Neural cell (in vitro differentiated cells): ENCODE data around the gene PRKD1.

ENCODE experiments used
- CTCF ChIP-seq: fragments of 450-650 bp; IDR thresholded peaks from 2 replicates; pipeline ENCODE4 v1.5.1; 2014; ENCODE audit warnings: antibody characterized with exemption, mild to moderate bottlenecking, moderate library complexity; ENCODE audit not compliant: poor library complexity, severe bottlenecking
- EP300 ChIP-seq: fragments of 450-650 bp; conservative IDR thresholded peaks from 2 replicates; pipeline ENCODE4 v1.6.1; 2014; ENCODE audit warnings: antibody characterized with exemption, mild to moderate bottlenecking, moderate library complexity; ENCODE audit not compliant: poor library complexity, severe bottlenecking
- EZH2 ChIP-seq: fragments of 200-600, 300-800 bp; shearing (Covaris generic), sonication (generic); IDR thresholded peaks from 2 replicates; pipeline ENCODE4 v1.6.1; 2014; ENCODE audit warnings: antibody characterized with exemption, low read length, borderline replicate concordance, mild to moderate bottlenecking; ENCODE audit not compliant: insufficient read depth, poor library complexity, severe bottlenecking
- MXI1 ChIP-seq: fragments of 450-650 bp; conservative IDR thresholded peaks from 2 replicates; pipeline ENCODE4 v1.6.1; 2014; ENCODE audit warnings: antibody characterized with exemption, mild to moderate bottlenecking; ENCODE audit not compliant: poor library complexity, severe bottlenecking
- RAD21 ChIP-seq: fragments of 450-650 bp; conservative IDR thresholded peaks from 2 replicates; pipeline ENCODE4 v1.6.1; 2014; ENCODE audit warnings: antibody characterized with exemption, mild to moderate bottlenecking, moderate library complexity
- REST ChIP-seq: IDR thresholded peaks from 2 replicates; pipeline ENCODE4 v1.6.1; 2012; ENCODE audit warnings: borderline replicate concordance
- SMC3 ChIP-seq: fragments of 450-650 bp; conservative IDR thresholded peaks from 2 replicates; pipeline ENCODE4 v1.6.1; 2014; ENCODE audit warnings: antibody characterized with exemption, mild to moderate bottlenecking, moderate library complexity; ENCODE audit not compliant: poor library complexity
- TAF1 ChIP-seq: IDR thresholded peaks from 2 replicates; pipeline ENCODE4 v1.6.1; 2012; ENCODE audit warnings: low read depth

- TF ChIP-seq CTCF (no peak), MXI1 (no peak), EZH2 (no peak), SMC3 (no peak), TAF1 (no peak), RAD21 (no peak), REST (no peak), EP300 (no peak)
Measured at GRCh38 chr14:29925101-29925722, 2.4 kb downstream of the PRKD1 start.
